DMS53 treated with DMSO at 0.1 percent for 48 hours (cell line): ENCODE data around the gene SLC35B2.

ENCODE experiments used
- DNase-seq: peaks from one replicate; lab custom pipeline; 2025; ENCODE audit not compliant: unreplicated experiment; lab: John Stamatoyannopoulos, UW

The SLC35B2 gene

GRCh38 chr6:44286285-44286565, 28.9 kb upstream of the SLC35B2 start:
- DNase-seq: no peak

GRCh38 chr6:44285552-44286284, 28.4 kb upstream of the SLC35B2 start:
- no peak for DNase-seq

- DNase-seq: no peak
These were observed 27.5 kb upstream of the SLC35B2 start for GRCh38 chr6:44284867-44285266.

- DNase-seq: no peak
These were observed 26.8 kb upstream of the SLC35B2 start for GRCh38 chr6:44284121-44284520.

GRCh38 chr6:44278774-44279697, 21.7 kb upstream of the SLC35B2 start:
- no peak for DNase-seq

- no peak for DNase-seq
These were observed 21.0 kb upstream of the SLC35B2 start for GRCh38 chr6:44278315-44278714.

- no peak for DNase-seq
These were observed 20.4 kb upstream of the SLC35B2 start for GRCh38 chr6:44277763-44278162.

- no peak for DNase-seq
These were observed 19.6 kb upstream of the SLC35B2 start for GRCh38 chr6:44276667-44277640.

- DNase-seq: peak; percentile 30
These were observed 18.7 kb upstream of the SLC35B2 start for GRCh38 chr6:44275749-44276648.

GRCh38 chr6:44275271-44275748, 18.0 kb upstream of the SLC35B2 start:
- DNase-seq: no peak

- DNase-seq: no peak
These were observed 16.3 kb upstream of the SLC35B2 start for GRCh38 chr6:44273617-44274016.

- no peak for DNase-seq
These were observed 15.8 kb upstream of the SLC35B2 start for GRCh38 chr6:44272999-44273566.

GRCh38 chr6:44272529-44272928, 15.2 kb upstream of the SLC35B2 start:
- no peak for DNase-seq

- no peak for DNase-seq
These were observed 14.6 kb upstream of the SLC35B2 start for GRCh38 chr6:44271914-44272313.

GRCh38 chr6:44271406-44271723, 14.0 kb upstream of the SLC35B2 start:
- DNase-seq: no peak

GRCh38 chr6:44270526-44271405, 13.4 kb upstream of the SLC35B2 start:
- DNase-seq: no peak

GRCh38 chr6:44269921-44270525, 12.7 kb upstream of the SLC35B2 start, which contains the start of gene TMEM151B:
Gene TMEM151B, plus strand, starts transcription at chr6:44270450. Its CDS starts 293 bp downstream, at chr6:44270743.
- no peak for DNase-seq

- no peak for DNase-seq
These were observed 12.0 kb upstream of the SLC35B2 start for GRCh38 chr6:44269178-44269920.
